NCI-H1092 treated with DMSO at 0.1 percent for 48 hours (cell line): ENCODE data around the gene MIER1.
A peak's percentile ranks its signal among the peaks of the same experiment; 100 is the strongest.
"Not testable (repeated sequence)": the region's sequence is repeated elsewhere in the genome, so short reads cannot be mapped to it uniquely, and the experiment has no call there.

Experiments
- DNase-seq: peaks from one replicate; lab custom pipeline; 2025; lab: John Stamatoyannopoulos, UW

The MIER1 gene

DNA sequence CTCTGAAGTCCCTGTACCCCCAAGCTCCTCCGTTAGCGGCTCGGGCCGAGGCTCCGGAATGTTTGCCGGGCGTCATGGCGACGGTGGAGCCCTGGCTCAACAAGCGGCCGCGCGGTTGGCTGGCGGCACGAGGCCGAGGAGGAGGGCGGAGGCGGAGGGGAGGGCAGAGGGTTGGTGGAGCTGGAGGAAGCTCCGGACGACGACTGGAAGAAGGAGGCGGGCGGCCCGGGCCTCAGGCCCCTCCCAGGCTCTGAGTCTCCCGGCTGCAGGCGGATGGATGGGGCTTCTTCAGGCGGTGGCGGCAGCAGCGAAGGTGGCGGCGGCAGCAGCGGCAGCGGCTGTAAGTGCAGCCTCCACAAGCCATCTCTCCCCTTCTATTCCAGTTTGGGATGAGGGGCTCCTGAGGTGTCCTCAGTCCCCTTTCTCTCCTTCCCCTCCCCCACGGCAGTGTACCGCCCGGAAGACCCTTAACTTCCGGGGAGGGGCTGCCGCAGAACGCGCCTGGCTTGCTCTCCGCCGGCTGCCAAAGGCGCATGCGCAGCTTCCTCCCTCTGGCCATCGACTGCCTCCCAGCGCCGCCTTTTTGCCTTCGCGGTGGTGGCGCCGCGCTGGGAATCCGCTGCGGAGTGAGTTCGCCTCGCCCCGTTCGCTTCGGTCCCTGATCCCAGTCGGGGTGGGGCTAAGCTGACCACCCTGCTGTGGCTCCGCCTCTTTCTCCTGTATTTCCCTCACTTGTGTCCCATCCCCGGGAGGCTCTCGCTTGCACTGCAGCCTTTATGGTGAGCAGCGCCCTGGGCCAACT lies at the start of gene MIER1, which contains the start of gene DNAI4:
Gene MIER1 (plus strand): TSS at position 235 of the 802 bp plus-strand sequence. CDS start 39 bp downstream, at position 274.
Gene DNAI4 (minus strand): TSS at position 101 of the 802 bp plus-strand sequence. CDS start 25 bp downstream, at position 76.
- peak; percentile 95 for DNase-seq

DNA sequence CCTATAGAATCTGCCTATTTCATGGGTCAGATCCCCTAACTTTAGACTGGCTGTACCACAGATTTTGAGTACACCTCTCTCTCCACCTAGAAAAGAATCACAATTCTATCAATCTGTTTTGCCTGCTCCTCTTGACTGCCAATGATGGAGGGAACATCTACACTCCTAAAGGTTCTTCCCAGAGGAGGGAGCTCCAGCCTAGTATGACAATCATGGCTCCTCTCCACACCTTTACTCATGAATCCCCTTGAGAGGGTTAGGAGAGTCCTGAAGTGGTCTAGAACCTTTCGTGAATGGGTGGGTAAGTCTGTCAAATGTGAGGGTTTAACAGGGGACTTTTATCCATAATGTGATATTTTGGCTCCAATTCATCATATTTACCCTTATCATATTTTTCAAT lies 48.1 kb upstream of the MIER1 start:
- DNase-seq = no peak

DNA sequence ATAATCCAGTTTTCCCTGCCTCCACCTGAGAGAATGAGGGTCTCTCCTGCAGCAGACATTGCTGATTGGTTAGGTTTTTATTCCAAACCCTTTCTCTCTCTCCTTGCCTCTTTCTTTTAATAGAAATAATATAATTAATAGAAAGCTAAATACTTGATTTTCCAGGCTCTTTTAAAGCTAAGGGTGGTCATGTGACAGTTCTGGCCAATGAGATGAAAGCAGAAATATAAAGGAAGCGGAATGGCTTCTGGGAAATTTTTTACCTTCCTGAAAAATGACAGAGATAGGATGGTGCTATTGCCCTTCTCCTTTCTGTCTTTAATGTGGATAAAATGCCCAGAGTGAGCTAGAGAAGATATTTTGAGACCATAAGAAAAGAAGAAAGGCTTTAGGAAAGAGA lies 35.8 kb upstream of the MIER1 start:
- DNase-seq = no peak

DNA sequence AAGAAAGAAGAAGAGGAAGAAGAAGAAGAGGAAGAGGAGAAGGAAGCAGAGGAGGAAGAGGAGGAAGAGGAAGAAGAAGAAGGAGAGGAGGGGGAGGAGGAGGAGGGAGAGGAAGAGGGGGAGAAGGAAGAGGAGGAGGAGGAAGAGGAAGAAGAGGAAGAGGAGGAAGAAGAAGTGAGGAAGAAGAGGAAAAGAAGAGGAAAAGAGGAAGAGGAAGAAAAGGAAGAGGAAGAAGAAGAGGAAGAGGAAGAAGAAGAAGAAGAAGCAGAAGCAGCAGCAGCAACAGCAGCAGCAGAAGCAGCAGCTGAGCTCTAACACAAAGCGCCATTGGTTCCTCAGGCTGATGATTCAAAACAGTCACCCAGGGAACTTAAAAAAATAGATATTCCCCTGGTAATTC lies 34.2 kb upstream of the MIER1 start:
- no peak for DNase-seq

DNA sequence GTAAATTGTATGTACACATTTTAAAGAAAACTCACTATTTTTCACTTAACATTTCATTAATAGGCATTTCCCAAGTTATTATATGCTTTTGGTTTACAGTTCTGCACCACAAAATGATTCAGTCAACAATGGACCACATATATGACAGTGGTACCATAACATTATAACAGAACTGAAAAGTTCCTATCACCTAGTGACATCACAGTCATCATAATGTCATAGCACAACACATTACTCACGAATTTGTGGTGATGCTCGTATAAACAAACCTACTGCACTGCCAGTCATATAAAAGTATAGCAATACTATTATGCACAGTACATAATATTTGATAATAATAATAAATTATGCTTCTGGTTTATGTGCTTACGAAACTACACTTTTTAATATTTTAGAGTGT lies 31.1 kb upstream of the MIER1 start:
- DNase-seq = no peak

DNA sequence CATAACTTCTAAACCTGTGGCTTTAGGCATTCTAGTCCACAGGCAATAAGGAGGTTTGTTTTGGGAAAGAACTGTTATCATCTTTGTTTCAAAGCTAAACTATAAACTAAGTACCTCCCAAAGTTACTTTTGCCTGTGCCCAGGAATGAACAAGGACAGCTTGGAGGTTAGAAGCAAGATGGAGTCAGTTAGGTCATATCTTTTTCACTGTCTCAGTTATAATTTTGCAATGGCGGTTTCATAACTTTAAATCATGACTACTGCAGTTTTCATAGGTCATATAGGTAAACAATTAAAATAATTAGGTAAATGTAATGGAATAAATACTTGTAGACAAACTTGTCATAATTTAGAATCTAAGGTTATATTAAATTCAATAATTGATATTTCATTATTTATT lies 9.6 kb upstream of the MIER1 start:
- not testable (repeated sequence) for DNase-seq

DNA sequence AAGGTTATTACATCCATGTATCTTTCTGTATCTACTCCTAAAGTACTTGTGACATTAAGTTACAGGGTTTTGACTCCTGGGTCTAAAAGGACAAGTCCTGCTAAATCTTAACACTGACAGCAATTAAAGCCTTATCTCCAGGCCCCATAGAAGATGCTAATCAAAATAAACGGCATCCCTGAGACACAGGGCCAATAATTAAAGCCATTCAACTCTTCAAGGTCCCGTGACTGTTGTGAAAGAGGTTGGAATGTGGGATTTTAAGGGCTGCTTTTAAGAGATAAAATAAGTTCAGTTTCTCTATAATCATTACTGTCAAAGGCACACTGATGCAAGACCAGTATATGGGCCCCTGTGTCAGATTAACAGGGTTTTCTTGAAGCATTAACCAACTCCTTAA lies 8.5 kb upstream of the MIER1 start:
- no peak for DNase-seq

DNA sequence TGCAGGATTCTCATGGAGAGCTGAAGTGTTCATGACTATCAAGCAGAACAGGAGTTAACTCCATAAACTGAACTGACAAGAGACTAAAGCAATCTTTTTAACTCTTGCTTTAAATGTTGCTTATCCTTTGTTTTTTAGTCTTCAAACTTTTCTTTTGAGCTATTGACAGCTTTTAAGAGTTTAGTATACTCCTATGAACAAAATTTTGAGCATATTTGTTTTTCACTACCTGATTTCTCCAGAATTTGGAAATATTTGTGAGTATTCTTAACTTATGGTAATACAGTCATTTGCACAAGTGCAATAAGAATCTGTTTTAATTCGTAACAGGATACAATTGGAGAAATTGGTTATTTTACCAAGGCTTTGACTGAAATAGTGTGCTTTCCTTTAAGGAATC lies 7.3 kb upstream of the MIER1 start:
- DNase-seq = no peak

DNA sequence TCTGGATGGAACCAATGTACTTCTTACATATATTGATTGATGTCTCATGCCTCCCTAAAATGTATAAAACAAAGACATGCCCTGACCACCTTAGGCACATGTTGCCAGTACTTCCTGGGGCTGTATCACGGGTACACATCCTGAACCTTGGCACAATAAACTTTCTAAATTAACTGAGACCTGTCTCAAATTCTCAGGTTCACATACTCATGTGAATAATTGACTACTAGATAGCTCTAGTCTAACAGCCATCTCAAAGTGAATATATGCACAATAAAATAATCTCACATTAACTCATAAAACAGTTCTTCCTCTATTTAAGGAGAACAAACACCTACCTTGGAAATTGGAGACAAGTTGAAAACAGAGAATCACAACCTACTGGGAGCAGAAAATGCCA lies 5.7 kb upstream of the MIER1 start:
- no peak for DNase-seq

DNA sequence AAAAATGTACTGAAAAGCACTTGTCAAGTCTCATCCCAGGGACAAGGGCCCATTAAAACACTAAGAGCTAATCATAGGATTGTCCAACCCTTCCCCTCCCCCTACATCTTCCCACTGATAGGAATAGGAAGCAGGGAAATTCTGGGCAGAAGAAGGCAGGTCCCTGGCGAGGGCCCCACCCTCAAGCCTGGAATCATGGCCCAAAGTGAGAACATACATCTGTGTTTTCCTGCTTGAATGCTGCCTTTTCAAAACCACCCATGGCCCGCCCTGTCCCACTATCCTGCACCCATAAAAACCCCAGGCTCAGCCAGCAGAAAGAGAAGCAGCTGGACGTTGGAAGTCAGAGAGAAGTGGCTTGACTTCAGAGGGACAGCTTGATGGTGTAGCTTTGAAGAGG lies 5.0 kb upstream of the MIER1 start:
- DNase-seq = no peak

DNA sequence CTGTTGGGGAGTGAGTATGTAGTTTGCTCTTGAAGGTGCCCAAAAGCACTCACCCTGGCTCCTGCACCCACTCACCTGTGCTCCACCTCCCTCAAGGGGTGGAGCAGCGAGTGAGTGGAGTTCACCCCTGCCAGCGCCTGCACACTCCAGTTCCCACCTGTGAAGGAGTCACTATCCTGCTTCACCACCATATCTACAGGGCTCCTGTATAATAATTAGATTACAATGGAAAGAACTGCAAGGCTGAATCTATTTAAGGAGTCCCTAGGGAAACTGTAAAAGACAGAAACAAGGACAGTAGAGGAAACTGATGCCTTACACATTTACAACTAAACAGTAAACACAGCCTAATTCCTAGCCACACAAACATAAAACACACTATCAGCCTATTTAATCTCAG lies 4.2 kb upstream of the MIER1 start:
- no peak for DNase-seq

DNA sequence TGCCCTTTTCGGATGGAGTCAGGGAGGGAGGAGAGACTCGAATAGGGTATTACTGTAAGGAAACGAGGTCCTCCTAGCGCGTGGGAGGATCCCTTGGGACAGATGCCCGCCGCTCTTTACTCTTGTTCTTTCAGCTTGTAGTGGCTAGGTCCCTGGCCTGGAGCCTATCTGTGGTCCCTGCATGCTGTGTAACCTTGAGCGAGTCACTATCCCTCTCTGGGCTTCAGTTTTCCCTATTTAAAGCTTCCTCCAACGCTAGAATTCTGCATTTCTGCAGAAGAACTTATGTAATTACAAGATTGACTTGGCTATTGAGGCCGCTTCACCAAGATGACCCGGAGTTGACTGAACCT lies 744 bp downstream of the MIER1 start:
- DNase-seq = no peak

DNA sequence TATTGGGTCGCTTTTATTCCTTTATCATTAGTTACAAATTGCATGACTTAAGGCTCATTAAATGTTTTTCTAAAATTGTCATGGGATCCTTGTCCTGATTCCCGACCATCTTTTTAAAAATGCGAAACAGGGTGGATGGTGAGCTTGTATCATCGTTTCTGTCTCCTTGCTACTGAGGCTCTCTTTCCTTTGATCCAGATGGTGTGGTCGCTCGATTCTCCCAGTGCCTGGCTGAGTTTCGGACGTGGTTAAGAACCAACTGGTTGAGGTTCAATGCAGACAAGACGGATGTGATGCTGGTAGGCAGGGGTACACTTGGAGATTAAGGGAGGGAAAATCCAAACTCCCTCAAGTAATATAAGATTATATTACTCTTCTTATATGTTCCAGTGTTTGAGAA lies 1.2 kb downstream of the MIER1 start:
- DNase-seq = no peak

DNA sequence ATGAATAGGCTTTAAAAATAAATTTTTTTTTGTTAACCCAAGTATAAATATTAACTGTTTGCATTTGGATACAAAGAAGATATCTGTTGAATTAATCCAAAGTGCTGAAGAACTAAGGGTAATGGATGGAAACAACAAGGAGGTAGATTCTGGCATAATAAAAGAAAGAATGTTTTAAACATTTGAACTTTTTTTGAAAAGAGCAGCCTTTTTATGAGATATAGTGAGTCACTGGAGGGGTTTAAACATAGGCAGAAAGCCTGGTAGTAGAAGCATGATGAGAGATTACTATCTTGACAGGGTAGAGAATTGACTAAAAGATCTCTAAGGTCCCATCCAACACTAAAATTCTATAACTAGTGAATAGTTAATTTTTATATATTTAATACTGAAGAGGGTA lies 2.7 kb downstream of the MIER1 start:
- no peak for DNase-seq

DNA sequence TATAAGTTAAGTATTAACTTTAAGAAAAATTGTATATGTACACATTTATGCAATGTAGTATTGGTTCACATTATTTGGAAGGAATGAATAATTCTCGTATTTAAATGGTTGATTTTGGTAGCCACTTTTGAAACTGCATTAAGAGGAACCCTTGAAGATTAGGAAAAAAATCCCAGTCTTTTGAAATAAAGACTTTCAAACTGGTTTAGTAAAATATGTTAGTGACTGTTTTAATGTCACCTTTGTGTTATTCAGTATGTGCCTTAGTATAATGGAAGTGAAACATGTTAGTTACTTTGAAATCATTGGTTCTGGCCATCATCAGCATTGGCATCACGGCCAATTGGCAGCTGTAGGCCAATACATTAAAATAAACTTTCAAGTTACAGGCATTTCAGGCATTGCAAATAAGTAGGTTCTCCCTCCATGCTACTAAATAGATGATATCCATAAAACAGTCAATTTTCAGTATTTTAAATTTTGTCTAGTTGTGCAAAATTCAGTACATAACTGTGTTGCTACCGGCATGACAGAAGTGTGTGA lies 4.4 kb downstream of the MIER1 start:
- DNase-seq = no peak

DNA sequence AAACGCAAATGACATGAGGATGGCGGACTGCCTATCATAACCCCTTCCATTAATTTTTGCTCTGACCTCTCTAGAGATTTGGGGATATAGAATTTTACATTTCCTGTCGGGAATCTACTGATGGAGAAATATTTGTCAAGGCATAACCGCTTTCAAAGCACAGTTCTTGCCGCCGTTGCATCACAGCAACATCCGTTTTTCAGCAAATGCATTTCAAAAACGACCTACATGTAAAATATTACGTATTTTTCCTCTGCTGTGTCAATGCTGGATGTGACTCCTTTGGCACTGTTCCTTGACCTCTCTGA lies 4.9 kb downstream of the MIER1 start:
- DNase-seq = no peak

DNA sequence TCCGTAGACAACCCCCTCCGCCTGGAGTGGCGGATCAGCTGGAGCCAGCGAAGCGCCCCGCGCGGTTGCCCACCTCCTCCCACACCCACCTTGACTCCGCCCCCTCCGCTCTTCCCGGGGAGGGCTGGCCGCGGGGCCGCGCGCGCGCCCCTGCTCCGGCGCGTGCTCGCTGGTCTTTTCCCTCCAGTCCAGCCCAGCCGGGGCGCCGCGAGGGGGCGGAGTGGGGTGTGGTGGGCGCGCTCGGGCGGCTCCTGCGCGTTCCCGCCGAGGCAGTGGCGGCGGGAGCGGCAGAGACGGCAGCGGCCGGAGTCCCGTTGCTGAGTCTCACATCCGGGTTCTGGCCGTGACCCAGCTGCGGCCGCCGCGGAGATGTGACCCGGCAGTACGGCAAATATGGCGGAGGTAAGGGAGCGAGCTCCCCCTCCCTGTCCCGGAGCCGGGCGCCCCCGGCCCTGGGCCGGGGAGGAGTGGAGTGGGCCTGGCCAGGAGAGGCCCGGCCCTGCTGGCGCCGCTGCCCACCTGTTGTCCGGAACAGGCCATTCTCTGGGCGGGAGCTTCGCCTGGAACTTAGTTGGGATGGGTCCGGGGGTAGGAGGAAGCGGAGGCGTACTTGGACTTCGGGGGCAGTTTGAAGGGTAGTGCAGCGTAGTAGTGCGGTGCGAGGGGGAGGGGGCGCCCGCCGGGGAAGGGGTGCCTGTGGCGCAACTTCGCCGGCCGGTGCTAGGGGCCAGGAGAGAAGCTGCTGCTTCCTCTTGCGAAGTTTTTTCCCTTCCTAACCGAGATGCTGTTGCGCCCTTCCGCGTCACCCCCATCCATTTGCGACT lies 5.4 kb downstream of the MIER1 start:
- DNase-seq = peak; percentile 85

DNA sequence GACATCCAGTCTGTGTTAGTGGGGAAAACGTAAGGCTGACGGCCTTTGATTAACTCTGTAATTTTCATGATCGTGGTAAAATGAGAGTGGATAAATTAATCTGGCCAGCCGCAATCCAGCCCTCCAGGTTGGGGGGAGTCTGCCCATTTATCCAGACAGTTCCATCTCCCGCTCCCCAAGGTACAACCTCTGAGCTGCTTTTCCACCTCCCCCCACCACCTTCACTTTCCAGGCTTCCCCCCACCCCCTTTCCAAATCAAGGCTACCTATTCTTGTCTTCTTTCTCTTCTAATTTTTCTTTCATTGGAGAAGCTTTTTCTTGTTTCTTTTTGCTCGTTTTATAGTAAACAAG lies 6.0 kb downstream of the MIER1 start:
- DNase-seq = no peak

DNA sequence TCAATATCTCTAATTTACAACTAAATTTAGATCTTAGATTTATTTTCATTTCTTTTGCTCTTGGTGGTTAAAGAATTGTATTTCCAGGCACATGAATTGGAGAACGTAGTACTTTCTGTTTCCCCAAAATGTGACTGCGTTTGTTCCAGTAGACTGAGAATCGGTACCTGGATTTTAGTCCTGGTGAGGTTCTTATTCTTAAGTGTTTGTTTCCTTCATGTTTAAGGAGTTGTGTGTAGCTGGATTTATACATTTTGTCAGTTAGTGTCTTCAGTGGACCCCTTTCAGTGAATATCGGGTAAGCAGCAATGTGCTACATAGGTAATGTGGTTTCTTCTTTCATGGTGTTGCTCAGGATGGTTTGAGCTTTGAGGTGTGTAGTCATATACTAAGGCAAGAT lies 6.8 kb downstream of the MIER1 start:
- no peak for DNase-seq

DNA sequence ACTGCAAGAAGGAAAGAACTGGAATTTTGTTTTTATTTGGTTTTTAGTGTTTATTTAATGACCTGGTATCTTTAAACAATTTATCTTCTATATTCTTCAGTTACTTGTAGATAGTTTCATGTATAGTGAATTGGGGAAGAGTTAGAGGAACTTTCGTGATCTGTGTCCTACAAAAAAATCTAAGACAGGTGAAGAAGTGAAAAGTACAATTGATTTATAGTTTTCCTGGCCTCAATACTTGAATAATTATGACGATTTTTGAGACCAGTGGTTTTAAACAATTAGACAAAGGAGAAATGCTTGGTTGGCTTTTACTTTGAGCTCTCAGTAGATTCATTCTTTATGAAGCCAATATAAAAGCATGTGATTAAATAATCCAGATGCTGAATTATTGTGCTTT lies 7.5 kb downstream of the MIER1 start:
- no peak for DNase-seq

DNA sequence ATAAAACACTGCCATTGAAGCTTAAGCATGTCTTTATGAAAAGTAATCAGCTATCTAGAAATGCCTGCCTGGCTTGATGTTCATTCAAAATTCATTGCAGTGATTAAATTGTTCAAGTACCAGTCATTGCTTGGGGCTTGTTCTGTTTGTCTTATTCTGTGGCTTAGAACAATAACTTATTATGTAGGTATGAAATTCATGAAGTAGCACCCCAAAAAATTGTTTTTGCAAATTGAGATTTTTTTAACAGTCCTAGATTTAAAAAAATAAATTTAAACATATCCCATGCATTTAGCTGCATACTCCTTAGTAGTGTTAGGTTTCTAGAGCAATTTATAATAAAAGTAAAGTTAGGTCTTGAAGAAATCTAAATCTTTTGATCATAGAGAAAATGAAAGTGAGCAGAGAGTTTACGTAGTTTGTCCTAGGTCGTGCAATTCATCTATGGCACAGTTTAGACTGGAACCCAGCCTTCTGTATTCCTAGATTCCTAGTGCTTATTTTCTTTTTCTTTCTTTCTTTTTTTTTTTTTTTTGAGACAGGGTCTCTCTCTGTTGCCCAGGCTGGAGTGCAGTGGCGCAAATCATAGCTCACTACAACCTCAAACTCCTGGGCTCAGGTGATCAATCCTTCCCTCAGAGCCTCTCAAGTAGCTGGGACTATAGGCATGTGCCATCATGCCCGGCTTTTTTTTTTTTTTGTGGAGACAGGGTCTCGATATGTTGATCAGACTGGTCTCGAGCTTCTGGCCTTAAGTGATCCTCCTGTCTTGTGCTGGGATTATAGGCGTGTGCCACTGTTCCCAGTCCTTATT lies 9.3 kb downstream of the MIER1 start:
- no peak for DNase-seq

DNA sequence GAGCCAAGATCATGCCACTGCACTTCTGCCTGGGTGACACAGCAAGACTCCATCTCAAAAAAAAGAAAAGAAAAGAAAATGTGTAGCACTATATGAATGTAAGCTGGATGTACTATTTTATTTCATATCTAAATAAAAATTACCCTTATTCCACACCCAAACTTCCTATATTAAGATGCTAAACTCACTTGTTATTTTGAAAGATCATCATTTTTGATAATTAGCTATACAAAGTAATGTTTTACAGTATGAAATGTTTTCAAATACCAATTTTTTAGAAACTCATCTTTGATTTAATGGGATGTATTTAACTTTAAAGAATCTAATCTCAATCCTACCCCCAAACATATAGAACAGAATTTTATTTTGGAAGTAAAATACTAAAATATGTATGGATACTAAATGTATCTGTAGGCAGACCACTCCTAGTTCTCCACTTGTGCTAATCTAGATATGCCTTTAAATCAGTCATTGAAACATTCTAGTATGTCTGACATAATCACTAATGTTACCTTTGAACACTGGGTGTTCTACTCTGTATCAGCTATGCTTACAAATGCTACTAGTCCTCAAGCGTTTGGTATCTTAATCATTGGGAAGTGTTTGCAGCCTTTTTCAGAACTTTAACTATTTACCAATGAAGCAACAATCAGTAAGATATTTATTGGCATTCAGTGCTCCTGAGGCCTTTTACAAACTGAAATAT lies 12.9 kb downstream of the MIER1 start:
- DNase-seq = no peak
